Activated CD8-positive, alpha-beta T cell treated with anti-CD3 and anti-CD28 coated beads for 36 hours (primary cell): ENCODE results near the gene ZNF181. TPM values are rescaled to one million over a fixed set of nuclear protein-coding genes. Genes with fewer than 3 reads are reported as not detected.

Experiments
- ATAC-seq: fragments of 200-7000 bp; cut with Tn5 transposase; one replicate; pipeline ENCODE4 v1.10.0; 2021; ENCODE audit warnings: mild to moderate bottlenecking, moderate library complexity
- CTCF ChIA-PET: fragments of 350-600 bp; sonication (Branson Sonifier 250); formaldehyde crosslinking; loops from one replicate; lab custom pipeline; 2021; ENCODE audit warnings: antibody characterized with exemption; lab: Charles Lee
- POLR2A ChIA-PET: fragments of 350-600 bp; sonication (Branson Sonifier 250); formaldehyde crosslinking; loops from one replicate; lab custom pipeline; 2021; ENCODE audit warnings: antibody characterized with exemption; lab: Charles Lee
- DNase-seq: peaks from one replicate; pipeline ENCODE4 v3.0.0-alpha.2; 2020
- H3K27ac Mint-ChIP-seq: one replicate; pipeline ENCODE4 v1.8.0; 2021; ENCODE audit warnings: mild to moderate bottlenecking, mixed read lengths
- H3K27me3 Mint-ChIP-seq: one replicate; pipeline ENCODE4 v1.8.0; 2021; ENCODE audit warnings: mixed read lengths
- H3K36me3 Mint-ChIP-seq: one replicate; pipeline ENCODE4 v1.8.0; 2021; ENCODE audit warnings: low read depth, mixed read lengths
- H3K4me1 Mint-ChIP-seq: one replicate; pipeline ENCODE4 v1.8.0; 2021; ENCODE audit warnings: low read depth, mixed read lengths
- H3K4me3 Mint-ChIP-seq: one replicate; pipeline ENCODE4 v1.8.0; 2021; ENCODE audit warnings: mild to moderate bottlenecking, moderate library complexity, mixed read lengths
- H3K9me3 Mint-ChIP-seq: one replicate; pipeline ENCODE4 v1.8.0; 2021; ENCODE audit warnings: mixed read lengths
- intact Hi-C: fragments of 100-400 bp; cut with micrococcal nuclease; formaldehyde crosslinking; loops from one replicate; pipeline ENCODE4 v1.10.0; 2022
- total RNA-seq, 2 experiments: library from RNA; stranded (reverse); gene quantifications; one replicate each; pipeline ENCODE4 v1.2.3, GENCODE V29; 2021
- TF ChIP-seq, protein P1 (sequence below): fragments of 200-600 bp; IDR thresholded peaks from one replicate; pipeline ENCODE4 v1.8.0; 2022; ENCODE audit warnings: antibody characterized with exemption, mild to moderate bottlenecking

ZNF181 gene
- total RNA-seq, 2 experiments from 2014 or later = 2.8 to 5.1 TPM

DNA sequence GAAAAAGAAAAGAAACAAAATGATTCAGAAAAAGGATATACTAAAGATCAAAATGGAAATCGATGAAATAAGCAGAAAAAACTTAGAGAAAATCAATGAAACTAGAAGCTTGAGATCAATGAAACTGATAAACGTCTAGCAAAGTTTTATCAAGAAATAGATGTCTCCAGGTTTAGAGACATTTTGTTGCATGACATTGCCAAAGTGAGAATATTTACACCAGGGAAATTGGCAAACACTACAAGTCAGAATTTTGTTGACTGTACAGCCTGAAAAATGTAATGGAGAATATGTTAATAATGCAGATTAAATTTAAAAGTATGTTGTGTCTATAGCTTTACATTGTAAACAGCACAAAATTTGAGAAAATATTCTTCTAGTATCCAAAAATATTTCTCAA lies 44.3 kb downstream of the ZNF181 start:
- no peak for ATAC-seq
- TF ChIP-seq, protein P1, sequence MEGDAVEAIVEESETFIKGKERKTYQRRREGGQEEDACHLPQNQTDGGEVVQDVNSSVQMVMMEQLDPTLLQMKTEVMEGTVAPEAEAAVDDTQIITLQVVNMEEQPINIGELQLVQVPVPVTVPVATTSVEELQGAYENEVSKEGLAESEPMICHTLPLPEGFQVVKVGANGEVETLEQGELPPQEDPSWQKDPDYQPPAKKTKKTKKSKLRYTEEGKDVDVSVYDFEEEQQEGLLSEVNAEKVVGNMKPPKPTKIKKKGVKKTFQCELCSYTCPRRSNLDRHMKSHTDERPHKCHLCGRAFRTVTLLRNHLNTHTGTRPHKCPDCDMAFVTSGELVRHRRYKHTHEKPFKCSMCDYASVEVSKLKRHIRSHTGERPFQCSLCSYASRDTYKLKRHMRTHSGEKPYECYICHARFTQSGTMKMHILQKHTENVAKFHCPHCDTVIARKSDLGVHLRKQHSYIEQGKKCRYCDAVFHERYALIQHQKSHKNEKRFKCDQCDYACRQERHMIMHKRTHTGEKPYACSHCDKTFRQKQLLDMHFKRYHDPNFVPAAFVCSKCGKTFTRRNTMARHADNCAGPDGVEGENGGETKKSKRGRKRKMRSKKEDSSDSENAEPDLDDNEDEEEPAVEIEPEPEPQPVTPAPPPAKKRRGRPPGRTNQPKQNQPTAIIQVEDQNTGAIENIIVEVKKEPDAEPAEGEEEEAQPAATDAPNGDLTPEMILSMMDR = no peak
- no peak for DNase-seq
- POLR2A ChIA-PET = no interaction called here
- Mint-ChIP-seq H3K27ac (no peak overlapping the region), H3K4me3 (no peak overlapping the region), H3K9me3 (peaks cover 4% of the 10 kb centered on the region), H3K36me3 (no peaks in the 10 kb centered on the region), H3K27me3 (peaks cover 6% of the 10 kb centered on the region), H3K4me1 (no peaks in the 10 kb centered on the region)
- CTCF ChIA-PET = interaction anchor here (0.7 kb wide), 1 partner anchor 12 kb away, joined by 3 read pairs; no protein-coding TSS in a partner anchor
- intact Hi-C loops = no loop called here

DNA sequence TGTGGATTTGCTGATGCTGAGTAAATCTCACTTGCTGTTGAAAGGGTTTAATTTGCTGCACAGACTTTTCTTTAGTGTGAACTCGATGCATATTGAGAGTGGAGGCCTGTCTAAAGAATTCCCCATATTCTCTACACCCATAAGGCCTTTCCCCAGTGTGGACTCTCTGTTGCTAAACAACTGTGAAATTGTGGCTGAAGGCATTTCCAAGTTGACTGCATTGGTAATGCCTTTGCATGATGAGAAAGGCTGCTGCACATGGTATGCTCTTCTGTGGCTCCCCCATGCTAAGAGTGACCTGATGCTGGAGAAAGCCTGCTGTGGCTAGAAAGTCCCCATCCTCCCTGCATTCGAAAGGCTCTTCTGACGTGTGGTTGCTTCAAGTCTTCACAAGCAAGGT lies 45.6 kb downstream of the ZNF181 start:
- intact Hi-C loops = no loop called here
- ChIA-PET CTCF (no interaction called here), POLR2A (interaction anchor here (0.7 kb wide), 1 partner anchor 11 kb away, joined by 4 read pairs; no protein-coding TSS in a partner anchor)
- TF ChIP-seq, protein P1 = no peak
- H3K4me3 Mint-ChIP-seq = no peak overlapping the region
- H3K36me3 Mint-ChIP-seq = peaks cover under 1% of the 10 kb centered on the region
- ATAC-seq = no peak
- H3K9me3 Mint-ChIP-seq = peaks cover 4% of the 10 kb centered on the region
- no peak for DNase-seq
- no peak overlapping the region for H3K27ac Mint-ChIP-seq
- peaks cover 6% of the 10 kb centered on the region for H3K27me3 Mint-ChIP-seq
- no peaks in the 10 kb centered on the region for H3K4me1 Mint-ChIP-seq

- Mint-ChIP-seq H3K9me3 (peaks cover 3% of the 10 kb centered on the region), H3K4me1 (no peaks in the 10 kb centered on the region), H3K27ac (no peak overlapping the region), H3K4me3 (no peak overlapping the region), H3K27me3 (no peaks in the 10 kb centered on the region), H3K36me3 (peaks cover 4% of the 10 kb centered on the region)
- ATAC-seq (no peak), DNase-seq (no peak)
- intact Hi-C loops = no loop called here
- TF ChIP-seq, protein P1 = no peak
- ChIA-PET POLR2A (no interaction called here), CTCF (no interaction called here)
These were observed 52.2 kb downstream of the ZNF181 start for GRCh38 chr19:34786236-34786635.

GRCh38 chr19:34787059-34787824 lies 53.2 kb downstream of the ZNF181 start:
- no peak overlapping the region for H3K4me3 Mint-ChIP-seq
- intact Hi-C loops = no loop called here
- H3K9me3 Mint-ChIP-seq = peaks cover 3% of the 10 kb centered on the region
- DNase-seq (no peak), ATAC-seq (no peak)
- ChIA-PET POLR2A (no interaction called here), CTCF (no interaction called here)
- no peaks in the 10 kb centered on the region for H3K27me3 Mint-ChIP-seq
- TF ChIP-seq, protein P1 = no peak
- no peak overlapping the region for H3K27ac Mint-ChIP-seq
- H3K36me3 Mint-ChIP-seq = peaks cover 4% of the 10 kb centered on the region
- H3K4me1 Mint-ChIP-seq = no peaks in the 10 kb centered on the region

- CTCF ChIA-PET = no interaction called here
These were observed 54.0 kb downstream of the ZNF181 start for GRCh38 chr19:34788074-34788473.

More at GRCh38 chr19:34788074-34788473, 54.0 kb downstream of the ZNF181 start:
- no peak for DNase-seq
- ATAC-seq = no peak
- TF ChIP-seq, protein P1 = no peak
- intact Hi-C loops = no loop called here
- Mint-ChIP-seq H3K27ac (no peak overlapping the region), H3K27me3 (no peaks in the 10 kb centered on the region), H3K4me3 (no peak overlapping the region), H3K36me3 (peaks cover 4% of the 10 kb centered on the region), H3K9me3 (peaks cover 3% of the 10 kb centered on the region), H3K4me1 (no peaks in the 10 kb centered on the region)
- POLR2A ChIA-PET = no interaction called here
